GM21737 (cell line): ENCODE data around the gene SLC38A10.
A peak's percentile ranks its signal among the peaks of the same experiment; 100 is the strongest.

ENCODE experiments used
- ATAC-seq: cut with Tn5 transposase; IDR thresholded peaks from one replicate; pipeline ENCODE4 v1.9.1; 2021; ENCODE audit warnings: mild to moderate bottlenecking, moderate library complexity; ENCODE audit not compliant: unreplicated experiment

The SLC38A10 gene

GRCh38 chr17:81295031-81295675 lies at the start of gene SLC38A10:
SLC38A10 (minus strand) TSS chr17:81295307; CDS start chr17:81294921, 386 bp downstream.
- ATAC-seq, result peak; percentile 80

GRCh38 chr17:81342269-81343070 lies 47.4 kb upstream of the SLC38A10 start:
- ATAC-seq, result no peak

DNA sequence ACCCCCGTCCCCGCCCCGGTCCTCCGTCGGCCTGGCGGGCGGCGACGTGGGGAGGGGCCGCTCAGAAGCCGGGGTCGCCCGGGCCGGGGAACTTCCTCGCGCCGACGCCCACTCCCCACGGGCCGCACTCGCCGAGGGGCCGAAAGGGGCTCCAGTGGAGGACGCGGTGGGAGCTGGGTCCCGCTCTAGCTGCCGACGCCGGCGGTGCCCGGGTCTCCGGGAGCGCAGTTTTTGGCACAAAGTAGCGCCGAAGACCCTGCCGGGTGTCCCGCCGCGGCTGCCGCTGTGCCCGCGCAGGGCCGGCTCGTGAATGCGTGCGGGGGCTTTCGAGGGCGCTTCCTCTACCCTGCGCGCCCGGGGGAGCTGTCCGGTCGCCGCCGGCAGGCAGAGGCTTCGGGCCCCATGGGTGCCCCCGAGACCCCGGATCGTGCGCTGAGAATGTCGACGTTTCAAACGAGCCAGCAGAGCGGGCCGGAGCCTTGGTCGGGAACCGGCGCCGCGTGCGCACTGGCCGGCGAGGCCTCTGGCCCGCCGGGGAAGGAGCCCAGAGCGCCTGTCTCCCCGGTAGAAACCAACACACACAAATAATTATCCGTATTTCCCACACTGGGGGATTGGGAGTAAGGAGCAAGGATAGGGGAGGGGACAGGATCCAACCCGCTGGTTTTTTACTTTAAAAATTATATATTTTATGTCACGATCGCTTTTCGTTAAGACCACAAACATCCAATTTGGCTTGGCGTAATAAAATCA lies 46.6 kb upstream of the SLC38A10 start:
- ATAC-seq, result no peak

- no peak for ATAC-seq
Measured at GRCh38 chr17:81340607-81341515, 45.8 kb upstream of the SLC38A10 start.

- no peak for ATAC-seq
Measured at GRCh38 chr17:81339534-81340296, 44.6 kb upstream of the SLC38A10 start.

- no peak for ATAC-seq
Measured at GRCh38 chr17:81339191-81339533, 44.1 kb upstream of the SLC38A10 start.

GRCh38 chr17:81338274-81339190 lies 43.4 kb upstream of the SLC38A10 start:
- ATAC-seq, result no peak

DNA sequence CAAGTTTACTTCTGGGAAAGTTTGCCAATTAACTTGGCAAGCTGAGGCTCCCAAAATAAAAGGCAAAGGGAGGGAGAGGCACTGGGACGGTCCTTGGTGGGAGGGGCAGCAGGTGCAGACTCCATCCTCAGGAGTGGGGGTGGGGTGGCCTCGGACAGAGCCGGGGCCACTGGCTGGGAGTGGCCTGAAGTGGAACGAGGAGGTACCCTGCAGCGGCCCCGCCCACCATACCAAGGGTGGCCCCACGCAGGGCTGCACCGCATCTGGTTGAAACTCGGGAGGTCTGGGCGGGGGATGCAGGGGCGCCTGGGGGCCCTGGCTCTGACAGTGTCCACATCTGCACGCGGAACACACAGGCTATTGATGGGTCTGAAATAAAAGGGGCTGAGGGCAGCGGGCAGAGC lies 42.4 kb upstream of the SLC38A10 start:
- no peak for ATAC-seq

DNA sequence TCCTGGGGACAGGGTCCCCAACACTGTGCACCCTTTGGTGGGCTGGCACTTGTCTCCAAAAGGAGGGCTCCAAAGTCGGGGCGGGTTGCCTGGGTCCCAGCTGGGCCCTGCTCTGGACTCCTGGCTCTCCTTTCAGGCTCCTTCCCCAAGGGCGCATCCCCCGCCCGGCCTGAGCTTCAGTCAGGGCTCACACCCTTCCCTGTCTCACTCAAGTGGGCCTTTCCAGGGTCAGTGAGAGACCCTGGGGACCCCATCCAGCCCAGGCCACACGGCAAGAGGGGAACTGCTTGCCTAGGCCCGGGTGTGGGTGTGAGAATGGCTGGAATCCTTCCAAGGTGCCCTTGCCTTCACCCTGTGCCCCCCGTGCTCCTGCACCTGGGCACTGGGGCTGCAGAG lies 41.8 kb upstream of the SLC38A10 start:
- no peak for ATAC-seq

- no peak for ATAC-seq
Measured at GRCh38 chr17:81336296-81336929, 41.3 kb upstream of the SLC38A10 start.

DNA sequence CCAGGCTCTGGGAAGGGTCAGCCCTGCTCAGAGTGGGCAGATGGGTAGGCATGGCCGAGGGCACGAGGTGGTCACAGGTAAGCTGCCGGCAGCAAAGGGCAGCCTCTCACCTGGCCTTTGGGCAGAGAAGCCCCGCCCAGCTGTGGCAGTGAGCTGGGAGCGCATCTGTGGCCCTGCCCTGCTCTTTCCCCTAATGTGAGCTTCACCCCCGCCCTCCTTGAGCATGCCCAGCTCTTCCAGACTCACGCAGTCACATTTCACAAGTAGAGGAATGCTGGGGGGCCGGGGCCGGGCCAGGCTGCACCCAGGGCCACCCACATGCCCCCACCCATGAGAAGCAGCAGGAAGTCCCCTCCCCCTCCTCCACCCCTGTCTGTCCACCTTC lies 40.7 kb upstream of the SLC38A10 start:
- ATAC-seq, result no peak

- ATAC-seq, result no peak
Measured at GRCh38 chr17:81334987-81335772, 40.1 kb upstream of the SLC38A10 start.

DNA sequence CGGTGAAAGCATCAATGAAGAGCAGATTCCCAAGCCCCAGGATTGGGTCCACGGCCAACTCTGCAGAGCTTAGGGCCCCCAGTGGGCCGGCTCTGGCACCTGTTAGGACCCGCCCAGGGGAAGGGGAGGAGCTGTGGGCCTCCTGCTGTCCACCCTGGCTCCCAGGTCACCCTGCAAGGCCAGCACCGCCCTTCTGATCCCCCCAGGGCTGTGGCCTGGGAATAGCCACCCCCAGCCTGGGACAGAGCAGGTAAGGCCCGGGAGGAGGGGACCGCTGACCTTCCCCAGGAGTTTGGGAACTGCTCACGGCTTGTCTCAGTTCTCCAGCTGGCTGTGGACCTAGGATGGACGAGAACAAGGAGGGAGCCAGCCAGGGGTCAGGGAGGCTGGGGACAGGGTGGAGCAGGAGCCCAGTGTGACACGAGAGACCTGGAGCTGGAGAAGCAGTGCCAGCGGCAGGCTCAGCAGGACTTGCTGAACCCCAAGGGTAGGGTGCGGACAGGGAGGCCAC lies 39.3 kb upstream of the SLC38A10 start:
- ATAC-seq, result no peak

GRCh38 chr17:81333616-81334368 lies 38.7 kb upstream of the SLC38A10 start:
- ATAC-seq, result no peak

- no peak for ATAC-seq
Measured at GRCh38 chr17:81332914-81333528, 37.9 kb upstream of the SLC38A10 start.

- ATAC-seq, result no peak
Measured at GRCh38 chr17:81332118-81332834, 37.2 kb upstream of the SLC38A10 start.
